Pancreas (tissue), 10 donors: ENCODE measurements around the gene SLC2A10. TPM values are rescaled to one million over a fixed set of nuclear protein-coding genes. Genes with fewer than 3 reads are reported as not detected.
A peak's percentile ranks its signal among the peaks of the same experiment; 100 is the strongest.

Experiments used
- ATAC-seq, 4 donors: fragments of 200-7000 bp; cut with Tn5 transposase; one replicate each; pipeline versions ENCODE4 v1.8.0 to v1.9.1; 2020; ENCODE audit warnings: mild to moderate bottlenecking in 4 of 4, moderate library complexity in 4 of 4
- DNase-seq, 6 donors: peaks; one replicate each; pipeline ENCODE4 v3.0.0-alpha.2; 2020
- FAIRE-seq: peaks from 2 replicates; lab custom pipeline; 2012; peaks lifted over from hg19 to GRCh38; lab: Jason Lieb, UNC
- H3K27ac ChIP-seq, 4 donors: fragments of 200-600 bp; sonication (generic); 1 replicate in 3 of 4; 2 replicates in 1 of 4; pipeline versions ENCODE4 v1.5.0 to v1.8.0; 2020
- H3K27me3 ChIP-seq, 4 donors: fragments of 200-600 bp; one replicate each; pipeline ENCODE4 v1.8.0; 2021
- H3K36me3 ChIP-seq, 3 donors: fragments of 200-600 bp; sonication (generic) in 1 of 3; one replicate each; pipeline versions ENCODE4 v1.5.0 to v1.8.0; 2020 to 2021
- H3K4me1 ChIP-seq, 3 donors: fragments of 200-600 bp; one replicate each; pipeline ENCODE4 v1.8.0; 2021
- H3K4me3 ChIP-seq, 4 donors: fragments of 200-600 bp; sonication (generic) in 2 of 4; one replicate each; pipeline versions ENCODE4 v1.5.0 to v1.8.0; 2020 to 2021
- H3K9me3 ChIP-seq, 4 donors: fragments of 200-600 bp; one replicate each; pipeline ENCODE4 v1.8.0; 2021
- WGBS, 2 donors: extraction: QIAGEN DNeasy Blood & Tissue Kit; methylation state at CpG; one replicate each; pipeline ENCODE4 v1.1.7; 2013; 5-methylcytosine and 5-hydroxymethylcytosine counted together
- intact Hi-C, 3 donors: fragments of 100-400 bp; cut with DNase I; formaldehyde crosslinking; loops; one replicate each; pipeline versions ENCODE4 v1.11.1 to v1.14.2; 2022
- polyA plus RNA-seq, 2 donors: library from polyadenylated mRNA; stranded (reverse); fragments of 200-250 nt; gene quantifications; one replicate each; pipeline ENCODE4 v1.2.3, GENCODE V29; 2013
- total RNA-seq, 6 donors: library from RNA; stranded (reverse); fragmentation: NEBNext Ultra II Directional in 4 of 6; extraction: Animal tissue kit (Norgen Biotek cat#: 25700) in 4 of 6; gene quantifications; one replicate each; pipeline versions ENCODE4 v1.2.1 to v1.2.4, GENCODE V29; 2021 to 2023
- TF ChIP-seq, protein P1 (sequence below), 4 donors: fragments of 200-600 bp; sonication (generic) in 3 of 4; IDR thresholded peaks; one replicate each; pipeline versions ENCODE4 v1.5.0 to v1.8.0; 2021; ENCODE audit warnings: antibody characterized with exemption in 4 of 4
- donor health status: healthy with polysubstance abuse.
- donor health status: DM: no; HTN: no; CAD: no; lungs with moderate emphysema.
- donor health status: DM: no; HTN: no; CAD: no.
- donor health status: control.
- donor health status: control.
- donor health status: Bipolar disorder and iron deficiency.
- donor health status: DM: yes; HTN: yes; CAD: no.
- donor health status: DM: no; HTN: no; CAD: no.
- donor health status: DM: no; HTN: no; CAD: no.
- donor health status: DM: yes; HTN: yes; CAD: no.

SLC2A10 gene
- total RNA-seq, result 10 to 100 TPM; 11.6 to 20.9 (median 14.3) TPM
- 10 to 100 TPM; 10.9 to 12.0 TPM for polyA plus RNA-seq

DNA sequence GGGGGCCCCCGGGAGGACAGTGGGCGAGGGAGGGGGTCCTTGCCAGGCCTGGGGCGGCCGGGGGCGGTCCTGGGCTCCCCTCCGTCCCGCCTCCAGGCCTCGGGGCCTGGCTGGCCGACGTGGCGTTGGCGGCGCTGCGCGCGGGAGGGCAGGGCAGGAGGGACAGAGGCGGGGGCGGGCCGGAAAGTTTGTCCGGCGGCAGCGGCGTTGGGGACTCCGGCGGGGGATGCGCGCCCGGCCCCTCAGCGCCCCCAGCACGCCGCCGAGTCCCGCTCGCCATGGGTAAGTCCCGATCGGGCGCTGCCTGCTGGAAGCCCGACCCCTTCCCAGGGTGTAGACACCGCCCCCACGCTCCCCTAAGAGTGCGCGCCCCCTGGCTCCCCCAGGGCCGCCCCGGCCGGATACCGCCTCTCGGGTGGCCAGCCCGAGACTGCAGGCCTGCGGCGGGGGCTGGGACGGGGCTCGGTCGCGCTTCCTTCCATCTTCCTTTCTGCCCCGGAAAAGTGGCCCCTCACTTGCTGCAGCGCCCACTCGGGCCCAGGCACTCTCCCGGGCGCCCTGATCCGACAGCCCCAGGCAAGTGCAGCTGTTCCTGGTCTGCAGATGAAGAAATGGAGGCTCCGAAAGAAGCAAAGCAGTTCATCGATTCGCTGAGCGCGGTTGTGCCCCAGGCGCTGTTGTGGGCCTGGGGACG is at the start of gene SLC2A10:
Gene SLC2A10 (plus strand): TSS at position 191 of the 694 bp plus-strand sequence. CDS start 88 bp downstream, at position 279.
- Histone ChIP-seq H3K27me3 (no peaks in the 10 kb centered on the region), H3K9me3 (no peaks in the 10 kb centered on the region), H3K4me1 (peaks cover 0 to 24% (median 9%) of the 10 kb centered on the region in 3 donors), H3K36me3 (no peaks in the 10 kb centered on the region), H3K27ac (peak within 1 kb of the TSS; percentile 67 to 82 (median 73)), H3K4me3 (peak within 1 kb of the TSS; percentile 49 to 86 (median 66))
- FAIRE-seq (no peak), DNase-seq (peak; percentile 55 to 90 (median 73)), ATAC-seq (peak; percentile 83 to 89 (median 86))
- 0 to 1% methylated on average over 44 to 67 of the region's 67 CpGs for WGBS, 2 donors
- TF ChIP-seq, protein P1, sequence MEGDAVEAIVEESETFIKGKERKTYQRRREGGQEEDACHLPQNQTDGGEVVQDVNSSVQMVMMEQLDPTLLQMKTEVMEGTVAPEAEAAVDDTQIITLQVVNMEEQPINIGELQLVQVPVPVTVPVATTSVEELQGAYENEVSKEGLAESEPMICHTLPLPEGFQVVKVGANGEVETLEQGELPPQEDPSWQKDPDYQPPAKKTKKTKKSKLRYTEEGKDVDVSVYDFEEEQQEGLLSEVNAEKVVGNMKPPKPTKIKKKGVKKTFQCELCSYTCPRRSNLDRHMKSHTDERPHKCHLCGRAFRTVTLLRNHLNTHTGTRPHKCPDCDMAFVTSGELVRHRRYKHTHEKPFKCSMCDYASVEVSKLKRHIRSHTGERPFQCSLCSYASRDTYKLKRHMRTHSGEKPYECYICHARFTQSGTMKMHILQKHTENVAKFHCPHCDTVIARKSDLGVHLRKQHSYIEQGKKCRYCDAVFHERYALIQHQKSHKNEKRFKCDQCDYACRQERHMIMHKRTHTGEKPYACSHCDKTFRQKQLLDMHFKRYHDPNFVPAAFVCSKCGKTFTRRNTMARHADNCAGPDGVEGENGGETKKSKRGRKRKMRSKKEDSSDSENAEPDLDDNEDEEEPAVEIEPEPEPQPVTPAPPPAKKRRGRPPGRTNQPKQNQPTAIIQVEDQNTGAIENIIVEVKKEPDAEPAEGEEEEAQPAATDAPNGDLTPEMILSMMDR (IDR thresholded peaks at IDR 0.05), result no peak
- intact Hi-C loops, result no loop called here

DNA sequence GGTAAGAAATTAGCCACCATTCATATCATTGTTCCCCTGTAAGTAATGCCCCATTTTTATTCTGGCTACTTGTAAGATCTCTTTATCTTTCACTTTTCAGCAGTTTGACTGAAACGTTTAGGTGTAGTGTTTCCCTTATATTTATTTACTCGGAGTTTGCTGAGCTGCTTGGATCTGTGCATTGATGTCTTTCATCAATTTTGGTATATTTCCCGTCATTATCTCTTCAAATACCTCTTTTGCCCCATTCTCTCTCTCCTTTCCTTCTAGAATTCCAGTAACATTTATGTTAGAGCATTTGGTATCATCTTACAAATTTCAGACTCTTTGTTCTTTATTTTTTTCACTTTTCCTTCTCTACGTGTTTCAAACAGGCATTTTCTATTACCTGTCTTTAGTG is 49.0 kb upstream of the SLC2A10 start:
- H3K36me3 ChIP-seq, result no peaks in the 10 kb centered on the region
- H3K4me3 ChIP-seq, result no peak overlapping the region
- H3K27me3 ChIP-seq, result no peaks in the 10 kb centered on the region
- no peaks in the 10 kb centered on the region for H3K9me3 ChIP-seq
- intact Hi-C loops, result no loop called here
- TF ChIP-seq, protein P1 (IDR thresholded peaks at IDR 0.05), result no peak
- no peak for FAIRE-seq
- DNase-seq, result no peak
- H3K4me1 ChIP-seq, result no peaks in the 10 kb centered on the region
- WGBS, 2 donors, result 83 to 84% methylated on average over 4 of the region's 4 CpGs
- no peak overlapping the region for H3K27ac ChIP-seq
- ATAC-seq, result no peak

DNA sequence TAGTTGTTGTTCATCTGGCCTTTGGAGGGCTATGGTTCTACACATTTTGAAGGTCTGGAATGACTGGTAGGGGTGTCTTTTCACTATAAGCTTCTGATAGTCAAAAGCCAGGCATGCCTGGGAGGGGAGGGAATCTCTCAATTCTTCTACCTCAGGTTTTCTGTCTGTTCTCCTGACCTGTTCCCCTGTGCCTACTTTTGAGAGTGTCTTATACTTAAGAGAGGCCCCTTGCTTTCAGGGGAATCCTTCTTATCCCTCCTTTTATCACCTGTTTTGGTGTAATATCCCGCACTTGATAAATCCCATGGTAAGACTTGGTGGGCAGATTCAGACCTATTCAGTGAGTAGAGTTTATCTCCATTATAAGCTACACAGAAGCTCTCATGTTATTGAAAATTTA is 47.8 kb upstream of the SLC2A10 start:
- Histone ChIP-seq H3K9me3 (no peaks in the 10 kb centered on the region), H3K27me3 (no peaks in the 10 kb centered on the region), H3K4me1 (no peaks in the 10 kb centered on the region), H3K4me3 (no peak overlapping the region), H3K27ac (no peak overlapping the region), H3K36me3 (no peaks in the 10 kb centered on the region)
- intact Hi-C loops, result no loop called here
- ATAC-seq (no peak), FAIRE-seq (no peak), DNase-seq (no peak)
- TF ChIP-seq, protein P1 (IDR thresholded peaks at IDR 0.05), result no peak
- WGBS, 2 donors, result 96 to 100% methylated on average over 1 of the region's 1 CpG

DNA sequence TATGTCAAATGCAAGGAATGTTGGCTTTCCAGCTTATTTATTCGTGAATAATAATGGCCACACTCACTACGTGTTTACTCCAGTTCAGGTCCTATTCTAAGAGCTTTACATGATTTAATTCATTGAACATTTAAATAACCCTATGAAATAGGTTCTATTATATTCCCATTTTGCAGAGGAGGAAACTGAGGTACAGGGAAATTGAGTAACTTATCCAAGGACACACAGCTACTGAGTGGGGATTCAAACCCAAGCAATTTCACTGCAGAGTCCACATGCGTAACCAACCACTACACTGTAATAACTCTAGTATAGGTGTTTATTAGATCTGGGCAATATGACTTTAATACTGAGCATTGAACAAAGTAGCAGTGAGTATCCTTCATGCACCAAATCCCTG is 45.9 kb upstream of the SLC2A10 start:
- H3K27me3 ChIP-seq, result no peaks in the 10 kb centered on the region
- H3K4me3 ChIP-seq, result no peak overlapping the region
- H3K27ac ChIP-seq, result no peak overlapping the region
- ATAC-seq (no peak), DNase-seq (no peak), FAIRE-seq (no peak)
- WGBS, 2 donors, result 89 to 97% methylated on average over 3 of the region's 3 CpGs
- no peaks in the 10 kb centered on the region for H3K9me3 ChIP-seq
- intact Hi-C loops, result no loop called here
- H3K4me1 ChIP-seq, result no peaks in the 10 kb centered on the region
- H3K36me3 ChIP-seq, result no peaks in the 10 kb centered on the region
- TF ChIP-seq, protein P1 (IDR thresholded peaks at IDR 0.05), result no peak

DNA sequence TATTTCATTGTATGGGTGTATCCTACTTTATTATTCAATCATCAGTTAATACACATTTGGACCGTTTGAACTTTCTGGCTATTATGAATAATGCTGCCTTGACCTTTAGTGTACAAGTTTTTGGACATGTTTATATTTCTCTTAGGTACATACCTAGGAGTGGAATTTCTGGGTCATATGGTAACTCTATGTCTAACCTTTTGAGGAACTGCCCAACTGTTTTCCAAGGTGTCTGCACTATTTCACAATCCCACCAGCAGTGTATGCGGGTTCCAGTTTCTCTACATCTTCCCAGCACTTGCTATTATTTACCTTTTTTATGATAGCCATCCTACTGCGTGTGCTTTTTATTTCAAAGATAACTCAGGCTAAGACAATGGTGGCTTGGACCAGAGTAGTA is 43.8 kb upstream of the SLC2A10 start:
- DNase-seq, result no peak
- Histone ChIP-seq H3K4me1 (no peaks in the 10 kb centered on the region), H3K36me3 (no peaks in the 10 kb centered on the region), H3K27ac (no peak overlapping the region), H3K27me3 (no peaks in the 10 kb centered on the region), H3K9me3 (no peaks in the 10 kb centered on the region), H3K4me3 (no peak overlapping the region)
- TF ChIP-seq, protein P1 (IDR thresholded peaks at IDR 0.05), result no peak
- 72 to 81% methylated on average over 3 of the region's 3 CpGs for WGBS, 2 donors
- intact Hi-C loops, result no loop called here
- ATAC-seq, result no peak
- FAIRE-seq, result no peak
